HepG2 (cell line): ENCODE measurements around the gene NOP56. TPM values are rescaled to one million over a fixed set of nuclear protein-coding genes. Genes with fewer than 3 reads are reported as not detected.

Experiments
- ATF5 ChIP-seq: sonication (generic); formaldehyde crosslinking; IDR thresholded peaks from 2 replicates; pipeline ENCODE4 v1.4.0; 2020; ENCODE audit warnings: mild to moderate bottlenecking, low read depth, missing genetic modification reagents
- CENPT ChIP-seq: sonication (generic); formaldehyde crosslinking; IDR thresholded peaks from 2 replicates; pipeline ENCODE4 v1.8.0; 2022; ENCODE audit warnings: low read depth, mild to moderate bottlenecking, moderate library complexity, missing genetic modification reagents
- GATA4 ChIP-seq: sonication (generic); IDR thresholded peaks from 2 replicates; pipeline ENCODE4 v1.6.1; 2016; ENCODE audit warnings: antibody characterized with exemption, low read depth, borderline replicate concordance
- GPN1 ChIP-seq: sonication (generic); formaldehyde crosslinking; IDR thresholded peaks from 2 replicates; pipeline ENCODE4 v1.5.1; 2020; ENCODE audit warnings: missing genetic modification reagents, borderline replicate concordance
- MAZ ChIP-seq, 2 experiments: sonication (generic) in 1 of 2; formaldehyde crosslinking in 1 of 2; IDR thresholded peaks; 2 replicates each; pipeline versions ENCODE4 v1.5.0 to v1.6.1; 2012 to 2020; ENCODE audit warnings: low read depth in 2 of 2, mild to moderate bottlenecking in 2 of 2, borderline replicate concordance in 1 of 2, improper control_type of control experiment in 1 of 2, low read length in 1 of 2, missing genetic modification reagents in 1 of 2, moderate library complexity in 1 of 2
- NCOR1 ChIP-seq: fragments of 200-600 bp; sonication (generic); IDR thresholded peaks from 2 replicates; pipeline ENCODE4 v1.7.0; 2017; ENCODE audit warnings: antibody characterized with exemption, low read length, borderline replicate concordance
- RAD51 ChIP-seq: fragments of 450-650 bp; IDR thresholded peaks from 2 replicates; pipeline ENCODE4 v1.6.1; 2016; ENCODE audit warnings: borderline replicate concordance
- SETDB1 ChIP-seq: sonication (generic); formaldehyde crosslinking; IDR thresholded peaks from 2 replicates; pipeline ENCODE4 v1.5.1; 2020; ENCODE audit warnings: missing genetic modification reagents, mild to moderate bottlenecking, borderline replicate concordance
- TAF1 ChIP-seq: sonication (generic); formaldehyde crosslinking; IDR thresholded peaks from 2 replicates; pipeline ENCODE4 v1.4.0; 2020; ENCODE audit warnings: missing genetic modification reagents
- TGIF2 ChIP-seq: IDR thresholded peaks from 2 replicates; pipeline ENCODE4 v1.6.1; 2016; ENCODE audit warnings: control low read depth, missing compliant biosample characterization
- ZNF230 ChIP-seq: sonication (generic); formaldehyde crosslinking; IDR thresholded peaks from 2 replicates; pipeline ENCODE4 v1.4.0; 2020; ENCODE audit warnings: mild to moderate bottlenecking, missing genetic modification reagents
- ZNF44 ChIP-seq: sonication (generic); formaldehyde crosslinking; IDR thresholded peaks from 2 replicates; pipeline ENCODE4 v1.5.1; 2020; ENCODE audit warnings: mild to moderate bottlenecking, missing genetic modification reagents
- ZNF510 ChIP-seq: sonication (generic); formaldehyde crosslinking; IDR thresholded peaks from 2 replicates; pipeline ENCODE4 v1.4.0; 2020; ENCODE audit warnings: low read depth, mild to moderate bottlenecking, missing genetic modification reagents
- ZNF850 ChIP-seq: sonication (generic); formaldehyde crosslinking; conservative IDR thresholded peaks from 2 replicates; pipeline ENCODE4 v1.9.0; 2021; ENCODE audit warnings: mild to moderate bottlenecking, missing genetic modification reagents
- polyA plus RNA-seq, 8 experiments: library from polyadenylated mRNA; depleted of rRNA in 3 of 8; stranded (reverse) in 7 of 8; unstranded in 1 of 8; fragments of >200 nt; fragmentation: Illumina TruSeq in 4 of 8; extraction: Trizol in 4 of 8; gene quantifications; 2 replicates each; pipeline versions ENCODE4 v1.2.1 to v1.2.3, GENCODE V29; 2011 to 2016; ENCODE audit warnings: low read depth in 4 of 8, missing spikeins in 1 of 8, mixed read lengths in 1 of 8; ENCODE audit not compliant: insufficient read depth in 1 of 8
- total RNA-seq, 5 experiments: library from RNA; depleted of rRNA; stranded (reverse); fragments of >200 nt; fragmentation: Illumina TruSeq; extraction: Trizol; gene quantifications; 2 replicates each; pipeline ENCODE4 v1.2.3, GENCODE V29; 2016; ENCODE audit warnings: low read depth in 1 of 5
- TF ChIP-seq, protein P1 (sequence below): sonication (generic); formaldehyde crosslinking; IDR thresholded peaks from 2 replicates; pipeline ENCODE4 v1.8.1; 2022; ENCODE audit warnings: low read depth, mild to moderate bottlenecking, missing genetic modification reagents
- TF ChIP-seq, protein P2 (sequence below): sonication (generic); formaldehyde crosslinking; IDR thresholded peaks from 2 replicates; pipeline ENCODE4 v1.4.0; 2020; ENCODE audit warnings: mild to moderate bottlenecking, missing genetic modification reagents

NOP56 gene
- total and polyA plus RNA-seq, 2 of the 13 experiments (the other 11 are each of a cell fraction or from before 2014, with no cell fraction given) = 369 to 1,116 TPM

DNA sequence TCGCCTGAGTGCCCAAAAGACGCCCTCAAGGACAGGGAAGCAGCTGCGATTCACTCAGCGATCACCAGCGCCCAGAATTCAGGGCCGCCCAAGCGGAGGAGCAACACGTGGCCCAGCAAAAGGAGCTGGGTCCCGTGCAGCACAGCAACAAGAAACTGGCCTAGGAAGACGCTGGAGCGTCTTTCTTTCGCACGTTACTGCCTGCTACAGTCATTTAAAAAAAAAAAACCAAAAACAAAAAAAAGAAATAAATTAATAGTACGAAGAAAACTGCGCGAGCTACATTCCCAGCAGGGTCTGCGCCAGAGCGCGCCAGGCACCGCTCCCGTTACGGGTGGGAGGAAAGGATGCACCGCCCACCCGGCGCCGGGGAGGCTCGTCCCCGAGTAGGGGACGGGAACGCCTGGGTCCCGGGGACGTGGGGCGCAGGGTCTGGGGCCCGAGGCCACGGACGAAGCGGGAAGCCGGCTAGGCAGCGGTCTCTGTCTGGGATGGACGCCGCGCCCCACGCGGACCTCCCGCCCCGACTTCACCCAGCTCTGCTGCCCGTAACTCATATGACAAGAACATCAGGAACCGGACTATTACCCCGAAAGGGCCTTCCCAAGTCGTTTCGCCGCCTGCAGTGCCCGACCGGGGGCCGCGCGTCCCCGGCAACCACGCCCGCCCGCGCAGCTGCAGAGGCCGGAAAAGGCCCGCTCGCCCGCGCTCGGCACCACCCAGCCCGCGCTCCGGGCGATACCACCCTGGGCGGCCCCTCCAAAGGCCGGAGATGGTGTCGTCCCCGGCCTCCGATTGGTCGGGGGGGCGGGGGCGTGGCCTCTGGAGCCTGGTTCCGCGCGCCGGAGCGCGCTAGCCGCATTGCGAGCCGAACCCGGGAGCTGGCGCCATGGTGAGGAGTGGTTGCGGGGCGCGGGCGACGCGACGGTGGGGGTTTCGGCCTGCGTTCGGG lies at the start of gene NOP56 (continued):
- TF ChIP-seq, protein P1, sequence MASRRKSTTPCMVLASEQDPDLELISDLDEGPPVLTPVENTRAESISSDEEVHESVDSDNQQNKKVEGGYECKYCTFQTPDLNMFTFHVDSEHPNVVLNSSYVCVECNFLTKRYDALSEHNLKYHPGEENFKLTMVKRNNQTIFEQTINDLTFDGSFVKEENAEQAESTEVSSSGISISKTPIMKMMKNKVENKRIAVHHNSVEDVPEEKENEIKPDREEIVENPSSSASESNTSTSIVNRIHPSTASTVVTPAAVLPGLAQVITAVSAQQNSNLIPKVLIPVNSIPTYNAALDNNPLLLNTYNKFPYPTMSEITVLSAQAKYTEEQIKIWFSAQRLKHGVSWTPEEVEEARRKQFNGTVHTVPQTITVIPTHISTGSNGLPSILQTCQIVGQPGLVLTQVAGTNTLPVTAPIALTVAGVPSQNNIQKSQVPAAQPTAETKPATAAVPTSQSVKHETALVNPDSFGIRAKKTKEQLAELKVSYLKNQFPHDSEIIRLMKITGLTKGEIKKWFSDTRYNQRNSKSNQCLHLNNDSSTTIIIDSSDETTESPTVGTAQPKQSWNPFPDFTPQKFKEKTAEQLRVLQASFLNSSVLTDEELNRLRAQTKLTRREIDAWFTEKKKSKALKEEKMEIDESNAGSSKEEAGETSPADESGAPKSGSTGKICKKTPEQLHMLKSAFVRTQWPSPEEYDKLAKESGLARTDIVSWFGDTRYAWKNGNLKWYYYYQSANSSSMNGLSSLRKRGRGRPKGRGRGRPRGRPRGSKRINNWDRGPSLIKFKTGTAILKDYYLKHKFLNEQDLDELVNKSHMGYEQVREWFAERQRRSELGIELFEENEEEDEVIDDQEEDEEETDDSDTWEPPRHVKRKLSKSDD (CRISPR knock-in tag) = no peak
- TF ChIP-seq TGIF2 (CRISPR knock-in tag) (no peak; the same call in 1 of the 2 replicates), ZNF510 (CRISPR knock-in tag) (peak; percentile 26; the same call in 1 of the 2 replicates), TAF1 (peak; percentile 99), GPN1 (CRISPR knock-in tag) (no peak; the same call in none of the 2 replicates), ZNF44 (CRISPR knock-in tag) (0 out of 2 replicates have a peak, but pooled peaks have one; percentile 70), SETDB1 (CRISPR knock-in tag) (no peak), ATF5 (CRISPR knock-in tag) (peak; percentile 85), MAZ (IDR thresholded peaks at IDR 0.05; ENCODE audit: borderline replicate concordance, low read depth, low read length) (peak; percentile 73), MAZ (CRISPR knock-in tag; IDR thresholded peaks at IDR 0.05; ENCODE audit: low read depth) (peak; percentile 99), ZNF230 (CRISPR knock-in tag) (peak; percentile 17; the same call in 1 of the 2 replicates), ZNF850 (CRISPR knock-in tag) (peak; percentile 72; the same call in 1 of the 2 replicates), RAD51 (no peak), NCOR1 (no peak), GATA4 (peak; percentile 73; the same call in 1 of the 2 replicates), CENPT (CRISPR knock-in tag) (peak; percentile 43; the same call in 1 of the 2 replicates)
- TF ChIP-seq, protein P2, sequence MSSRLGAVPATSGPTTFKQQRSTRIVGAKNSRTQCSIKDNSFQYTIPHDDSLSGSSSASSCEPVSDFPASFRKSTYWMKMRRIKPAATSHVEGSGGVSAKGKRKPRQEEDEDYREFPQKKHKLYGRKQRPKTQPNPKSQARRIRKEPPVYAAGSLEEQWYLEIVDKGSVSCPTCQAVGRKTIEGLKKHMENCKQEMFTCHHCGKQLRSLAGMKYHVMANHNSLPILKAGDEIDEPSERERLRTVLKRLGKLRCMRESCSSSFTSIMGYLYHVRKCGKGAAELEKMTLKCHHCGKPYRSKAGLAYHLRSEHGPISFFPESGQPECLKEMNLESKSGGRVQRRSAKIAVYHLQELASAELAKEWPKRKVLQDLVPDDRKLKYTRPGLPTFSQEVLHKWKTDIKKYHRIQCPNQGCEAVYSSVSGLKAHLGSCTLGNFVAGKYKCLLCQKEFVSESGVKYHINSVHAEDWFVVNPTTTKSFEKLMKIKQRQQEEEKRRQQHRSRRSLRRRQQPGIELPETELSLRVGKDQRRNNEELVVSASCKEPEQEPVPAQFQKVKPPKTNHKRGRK = no peak; the same call in none of the 2 replicates
